ENCODE data around the gene ZNF225. TPM values are rescaled to one million over a fixed set of nuclear protein-coding genes. Genes with fewer than 3 reads are reported as not detected.

ZNF225 gene
- total and polyA plus RNA-seq, 9 of the 15 experiments (the other 6 are each of a cell fraction or from before 2014, with no cell fraction given), result 1.4 to 4.2 (median 2.2) TPM

DNA sequence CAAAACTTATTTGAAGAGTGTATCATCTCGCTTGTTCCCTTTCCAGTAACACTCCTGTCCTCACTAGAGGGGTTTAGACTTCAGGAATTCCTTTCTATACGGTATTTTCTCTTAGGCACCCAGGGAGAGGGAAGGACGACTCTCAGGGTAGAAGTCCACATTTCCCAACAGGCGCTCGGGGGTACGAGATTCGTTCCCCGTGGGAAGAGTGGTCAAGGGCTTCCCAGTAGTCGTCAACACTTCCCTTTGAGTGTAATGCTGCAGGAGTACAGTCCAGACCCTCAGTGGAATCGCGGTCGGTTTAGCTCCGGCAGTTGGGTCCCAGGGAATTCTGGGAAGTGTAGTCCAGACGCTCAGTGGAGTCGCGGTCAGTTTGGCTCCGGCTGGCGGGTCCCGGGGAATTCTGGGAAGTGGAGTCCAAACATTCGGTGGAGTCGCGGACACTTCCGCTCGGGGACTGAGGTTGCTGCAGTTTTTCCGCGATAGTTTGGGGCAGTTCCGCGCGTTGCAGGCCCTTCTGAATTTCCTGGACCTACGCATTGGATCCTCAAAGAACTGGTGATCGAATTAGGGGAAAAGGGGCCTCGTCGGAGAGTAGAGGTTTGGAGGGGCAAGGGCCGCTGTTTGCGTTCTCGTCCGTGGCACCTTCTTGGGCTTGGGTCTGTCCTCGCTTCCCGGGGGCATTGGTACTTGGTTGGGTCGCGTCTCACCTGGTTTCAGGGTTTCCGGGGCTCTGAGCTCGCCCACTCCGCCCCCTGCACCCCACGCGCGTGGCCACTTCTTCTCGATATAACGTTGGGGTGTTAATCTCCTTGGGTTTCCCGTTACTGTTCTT lies 19.1 kb upstream of the ZNF225 start, which contains the start of gene ZNF224 (continued):
- TF ChIP-seq CHD4 (IDR thresholded peaks at IDR 0.05; ENCODE audit: insufficient read depth, insufficient replicate concordance, low read depth, low read length, poor library complexity, severe bottlenecking), result no peak
- TF ChIP-seq, protein P1, sequence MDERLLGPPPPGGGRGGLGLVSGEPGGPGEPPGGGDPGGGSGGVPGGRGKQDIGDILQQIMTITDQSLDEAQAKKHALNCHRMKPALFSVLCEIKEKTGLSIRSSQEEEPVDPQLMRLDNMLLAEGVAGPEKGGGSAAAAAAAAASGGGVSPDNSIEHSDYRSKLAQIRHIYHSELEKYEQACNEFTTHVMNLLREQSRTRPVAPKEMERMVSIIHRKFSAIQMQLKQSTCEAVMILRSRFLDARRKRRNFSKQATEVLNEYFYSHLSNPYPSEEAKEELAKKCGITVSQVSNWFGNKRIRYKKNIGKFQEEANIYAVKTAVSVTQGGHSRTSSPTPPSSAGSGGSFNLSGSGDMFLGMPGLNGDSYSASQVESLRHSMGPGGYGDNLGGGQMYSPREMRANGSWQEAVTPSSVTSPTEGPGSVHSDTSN (CRISPR knock-in tag; IDR thresholded peaks at IDR 0.05; ENCODE audit: low read depth), result no peak
- TF ChIP-seq, protein P1 (tag; conservative IDR thresholded peaks at IDR 0.05; ENCODE audit: low read depth), result no peak
- no peak for TF ChIP-seq ZNF146 (CRISPR knock-in tag; IDR thresholded peaks at IDR 0.05; ENCODE audit: unreplicated experiment)
- TF ChIP-seq ARHGAP35 (IDR thresholded peaks at IDR 0.05; ENCODE audit: partially characterized antibody), result no peak
- TF ChIP-seq, protein P2, sequence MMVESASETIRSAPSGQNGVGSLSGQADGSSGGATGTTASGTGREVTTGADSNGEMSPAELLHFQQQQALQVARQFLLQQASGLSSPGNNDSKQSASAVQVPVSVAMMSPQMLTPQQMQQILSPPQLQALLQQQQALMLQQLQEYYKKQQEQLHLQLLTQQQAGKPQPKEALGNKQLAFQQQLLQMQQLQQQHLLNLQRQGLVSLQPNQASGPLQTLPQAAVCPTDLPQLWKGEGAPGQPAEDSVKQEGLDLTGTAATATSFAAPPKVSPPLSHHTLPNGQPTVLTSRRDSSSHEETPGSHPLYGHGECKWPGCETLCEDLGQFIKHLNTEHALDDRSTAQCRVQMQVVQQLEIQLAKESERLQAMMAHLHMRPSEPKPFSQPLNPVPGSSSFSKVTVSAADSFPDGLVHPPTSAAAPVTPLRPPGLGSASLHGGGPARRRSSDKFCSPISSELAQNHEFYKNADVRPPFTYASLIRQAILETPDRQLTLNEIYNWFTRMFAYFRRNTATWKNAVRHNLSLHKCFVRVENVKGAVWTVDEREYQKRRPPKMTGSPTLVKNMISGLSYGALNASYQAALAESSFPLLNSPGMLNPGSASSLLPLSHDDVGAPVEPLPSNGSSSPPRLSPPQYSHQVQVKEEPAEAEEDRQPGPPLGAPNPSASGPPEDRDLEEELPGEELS (CRISPR knock-in tag; IDR thresholded peaks at IDR 0.05; ENCODE audit: borderline replicate concordance), result no peak
- no peak for TF ChIP-seq NFE2L1 (tag; IDR thresholded peaks at IDR 0.05; ENCODE audit: borderline replicate concordance, low read depth)
- no peak for TF ChIP-seq ZNF217 (CRISPR knock-in tag; IDR thresholded peaks at IDR 0.05)
- no peak for TF ChIP-seq ETS2 (tag; IDR thresholded peaks at IDR 0.05; ENCODE audit: borderline replicate concordance, poor library complexity, severe bottlenecking)
- TF ChIP-seq, protein P3, sequence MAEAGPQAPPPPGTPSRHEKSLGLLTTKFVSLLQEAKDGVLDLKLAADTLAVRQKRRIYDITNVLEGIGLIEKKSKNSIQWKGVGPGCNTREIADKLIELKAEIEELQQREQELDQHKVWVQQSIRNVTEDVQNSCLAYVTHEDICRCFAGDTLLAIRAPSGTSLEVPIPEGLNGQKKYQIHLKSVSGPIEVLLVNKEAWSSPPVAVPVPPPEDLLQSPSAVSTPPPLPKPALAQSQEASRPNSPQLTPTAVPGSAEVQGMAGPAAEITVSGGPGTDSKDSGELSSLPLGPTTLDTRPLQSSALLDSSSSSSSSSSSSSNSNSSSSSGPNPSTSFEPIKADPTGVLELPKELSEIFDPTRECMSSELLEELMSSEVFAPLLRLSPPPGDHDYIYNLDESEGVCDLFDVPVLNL (CRISPR knock-in tag; IDR thresholded peaks at IDR 0.05; ENCODE audit: low read depth), result 0 out of 2 replicates have a peak, but pooled peaks have one; percentile 15
- TF ChIP-seq STAG1 (CRISPR knock-in tag; IDR thresholded peaks at IDR 0.05; ENCODE audit: borderline replicate concordance), result no peak
- no peak for TF ChIP-seq ZNF551 (CRISPR knock-in tag; IDR thresholded peaks at IDR 0.05)
- TF ChIP-seq, protein P4, sequence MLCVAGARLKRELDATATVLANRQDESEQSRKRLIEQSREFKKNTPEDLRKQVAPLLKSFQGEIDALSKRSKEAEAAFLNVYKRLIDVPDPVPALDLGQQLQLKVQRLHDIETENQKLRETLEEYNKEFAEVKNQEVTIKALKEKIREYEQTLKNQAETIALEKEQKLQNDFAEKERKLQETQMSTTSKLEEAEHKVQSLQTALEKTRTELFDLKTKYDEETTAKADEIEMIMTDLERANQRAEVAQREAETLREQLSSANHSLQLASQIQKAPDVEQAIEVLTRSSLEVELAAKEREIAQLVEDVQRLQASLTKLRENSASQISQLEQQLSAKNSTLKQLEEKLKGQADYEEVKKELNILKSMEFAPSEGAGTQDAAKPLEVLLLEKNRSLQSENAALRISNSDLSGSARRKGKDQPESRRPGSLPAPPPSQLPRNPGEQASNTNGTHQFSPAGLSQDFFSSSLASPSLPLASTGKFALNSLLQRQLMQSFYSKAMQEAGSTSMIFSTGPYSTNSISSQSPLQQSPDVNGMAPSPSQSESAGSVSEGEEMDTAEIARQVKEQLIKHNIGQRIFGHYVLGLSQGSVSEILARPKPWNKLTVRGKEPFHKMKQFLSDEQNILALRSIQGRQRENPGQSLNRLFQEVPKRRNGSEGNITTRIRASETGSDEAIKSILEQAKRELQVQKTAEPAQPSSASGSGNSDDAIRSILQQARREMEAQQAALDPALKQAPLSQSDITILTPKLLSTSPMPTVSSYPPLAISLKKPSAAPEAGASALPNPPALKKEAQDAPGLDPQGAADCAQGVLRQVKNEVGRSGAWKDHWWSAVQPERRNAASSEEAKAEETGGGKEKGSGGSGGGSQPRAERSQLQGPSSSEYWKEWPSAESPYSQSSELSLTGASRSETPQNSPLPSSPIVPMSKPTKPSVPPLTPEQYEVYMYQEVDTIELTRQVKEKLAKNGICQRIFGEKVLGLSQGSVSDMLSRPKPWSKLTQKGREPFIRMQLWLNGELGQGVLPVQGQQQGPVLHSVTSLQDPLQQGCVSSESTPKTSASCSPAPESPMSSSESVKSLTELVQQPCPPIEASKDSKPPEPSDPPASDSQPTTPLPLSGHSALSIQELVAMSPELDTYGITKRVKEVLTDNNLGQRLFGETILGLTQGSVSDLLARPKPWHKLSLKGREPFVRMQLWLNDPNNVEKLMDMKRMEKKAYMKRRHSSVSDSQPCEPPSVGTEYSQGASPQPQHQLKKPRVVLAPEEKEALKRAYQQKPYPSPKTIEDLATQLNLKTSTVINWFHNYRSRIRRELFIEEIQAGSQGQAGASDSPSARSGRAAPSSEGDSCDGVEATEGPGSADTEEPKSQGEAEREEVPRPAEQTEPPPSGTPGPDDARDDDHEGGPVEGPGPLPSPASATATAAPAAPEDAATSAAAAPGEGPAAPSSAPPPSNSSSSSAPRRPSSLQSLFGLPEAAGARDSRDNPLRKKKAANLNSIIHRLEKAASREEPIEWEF (CRISPR knock-in tag; IDR thresholded peaks at IDR 0.05), result no peak
- TF ChIP-seq ZNF436 (CRISPR knock-in tag; IDR thresholded peaks at IDR 0.05), result no peak
- no peak for TF ChIP-seq ZNF431 (CRISPR knock-in tag; IDR thresholded peaks at IDR 0.05)

Data from K562 (cell line).